ENCODE results near the gene CAMTA1. TPM values are rescaled to one million over a fixed set of nuclear protein-coding genes. Genes with fewer than 3 reads are reported as not detected.

Gene CAMTA1
- total and polyA plus RNA-seq, 4 donors, result 18.0 to 93.5 (median 35.8) TPM

- TF ChIP-seq HNF4G (IDR thresholded peaks at IDR 0.05), result no peak
- no peak for TF ChIP-seq FOXA1 (IDR thresholded peaks at IDR 0.05)
- TF ChIP-seq EGR1 (IDR thresholded peaks at IDR 0.05; ENCODE audit: low read depth in 2 of 2), result no peak
- TF ChIP-seq CTCF (IDR thresholded peaks at IDR 0.05; ENCODE audit: low read depth, low read length, missing input control), result no peak
- TF ChIP-seq ZBTB33 (IDR thresholded peaks at IDR 0.05), result no peak
- no peak for TF ChIP-seq RXRA (IDR thresholded peaks at IDR 0.05)
- peaks cover 0 to 17% (median 6%) of the 10 kb centered on the region in 4 donors for H3K4me1 ChIP-seq (ENCODE audit: control insufficient read depth in 4 of 4, insufficient read depth in 4 of 4, low read length in 3 of 4)
- H3K36me3 ChIP-seq (ENCODE audit: control insufficient read depth in 4 of 4, insufficient read depth in 3 of 4, low read depth in 1 of 4, low read length in 3 of 4), result no peaks in the 10 kb centered on the region
- WGBS, result 54% methylated on average over 7 of the region's 7 CpGs
- no peak for DNase-seq (ENCODE audit: low spot score)
- no peak overlapping the region for H3K27ac ChIP-seq (ENCODE audit: low read depth in 1 of 2, low read length in 2 of 2)
- H3K27me3 ChIP-seq (ENCODE audit: control insufficient read depth in 4 of 4, insufficient read depth in 4 of 4, low read length in 3 of 4), result peaks cover 0 to 5% (median 2%) of the 10 kb centered on the region in 4 donors
- H3K9me3 ChIP-seq (ENCODE audit: control insufficient read depth in 4 of 4, low read length in 3 of 4), result no peaks in the 10 kb centered on the region
- no peak overlapping the region for H3K9ac ChIP-seq (ENCODE audit: low read depth in 1 of 2, low read length in 2 of 2)
- no peak overlapping the region for H3K4me3 ChIP-seq (ENCODE audit: low read depth in 1 of 3, low read length in 3 of 3)
These were observed 920.6 kb downstream of the CAMTA1 start for GRCh38 chr1:7705908-7706216.

- Histone ChIP-seq H3K4me1 (ENCODE audit: control insufficient read depth in 4 of 4, insufficient read depth in 4 of 4, low read length in 3 of 4) (peaks cover 0 to 17% (median 6%) of the 10 kb centered on the region in 4 donors), H3K27me3 (ENCODE audit: control insufficient read depth in 4 of 4, insufficient read depth in 4 of 4, low read length in 3 of 4) (peaks cover 0 to 5% (median 3%) of the 10 kb centered on the region in 4 donors), H3K9ac (ENCODE audit: low read depth in 1 of 2, low read length in 2 of 2) (no peak overlapping the region), H3K27ac (ENCODE audit: low read depth in 1 of 2, low read length in 2 of 2) (no peak overlapping the region), H3K9me3 (ENCODE audit: control insufficient read depth in 4 of 4, low read length in 3 of 4) (no peaks in the 10 kb centered on the region), H3K4me3 (ENCODE audit: low read depth in 1 of 3, low read length in 3 of 3) (no peak overlapping the region), H3K36me3 (ENCODE audit: control insufficient read depth in 4 of 4, insufficient read depth in 3 of 4, low read depth in 1 of 4, low read length in 3 of 4) (no peaks in the 10 kb centered on the region)
- 94% methylated on average over 4 of the region's 4 CpGs for WGBS
- no peak for DNase-seq (ENCODE audit: low spot score)
- TF ChIP-seq YY1 (IDR thresholded peaks at IDR 0.05) (no peak), ZBTB33 (IDR thresholded peaks at IDR 0.05) (no peak), FOXA1 (IDR thresholded peaks at IDR 0.05) (no peak), RAD21 (IDR thresholded peaks at IDR 0.05) (no peak), JUND (IDR thresholded peaks at IDR 0.05) (no peak), HNF4A (conservative IDR thresholded peaks at IDR 0.05) (no peak), ATF3 (IDR thresholded peaks at IDR 0.05) (no peak), RXRA (IDR thresholded peaks at IDR 0.05) (no peak), CTCF (IDR thresholded peaks at IDR 0.05; ENCODE audit: low read depth, low read length, missing input control) (no peak), FOXA2 (IDR thresholded peaks at IDR 0.05) (no peak), SP1 (IDR thresholded peaks at IDR 0.05) (no peak), HNF4G (IDR thresholded peaks at IDR 0.05) (no peak), MAX (IDR thresholded peaks at IDR 0.05) (no peak), EGR1 (IDR thresholded peaks at IDR 0.05; ENCODE audit: low read depth in 2 of 2) (no peak), TAF1 (conservative IDR thresholded peaks at IDR 0.05) (no peak), GABPA (IDR thresholded peaks at IDR 0.05 in 1 of 2, conservative IDR thresholded peaks at IDR 0.05 in 1 of 2) (no peak), REST (IDR thresholded peaks at IDR 0.05) (no peak), NR2F2 (IDR thresholded peaks at IDR 0.05) (no peak)
These were observed 922.3 kb downstream of the CAMTA1 start for GRCh38 chr1:7707527-7707926.

All from liver (tissue), 9 donors.